Fibroblast of lung (primary cell): ENCODE data around the gene PRSS33. TPM values are rescaled to one million over a fixed set of nuclear protein-coding genes. Genes with fewer than 3 reads are reported as not detected.

Experiments used
- DNase-seq, 2 donors: peaks; one replicate each; pipeline versions ENCODE4 v3.0.0 to v3.0.0-alpha.2; 2010; ENCODE audit warnings: low read depth in 2 of 2
- H2AFZ ChIP-seq: 2 replicates; pipeline ENCODE4 v1.5.1; 2012; ENCODE audit warnings: low read length, control low read depth, inconsistent platforms
- H3K27ac ChIP-seq: 2 replicates; pipeline ENCODE4 v1.5.1; 2011; ENCODE audit warnings: low read length, control low read depth; ENCODE audit not compliant: insufficient read depth
- H3K27me3 ChIP-seq: 2 replicates; pipeline ENCODE4 v1.5.1; 2011; ENCODE audit warnings: mild to moderate bottlenecking, low read length; ENCODE audit not compliant: control insufficient read depth, insufficient read depth
- H3K36me3 ChIP-seq: 2 replicates; pipeline ENCODE4 v1.5.1; 2011; ENCODE audit warnings: low read length; ENCODE audit not compliant: control insufficient read depth, insufficient read depth
- H3K4me1 ChIP-seq: 2 replicates; pipeline ENCODE4 v1.5.1; 2011; ENCODE audit warnings: low read length; ENCODE audit not compliant: control insufficient read depth, insufficient read depth; ENCODE audit errors: extremely low read depth
- H3K4me2 ChIP-seq: 2 replicates; pipeline ENCODE4 v1.5.1; 2011; ENCODE audit warnings: low read length, control low read depth; ENCODE audit not compliant: insufficient read depth; ENCODE audit errors: extremely low read depth
- H3K4me3 ChIP-seq, 4 experiments: fragments of 200-600 bp in 1 of 4; sonication (generic) in 1 of 4; replicated peaks in 1 of 4; 2 replicates each; pipeline ENCODE4 v1.5.1; 2011 to 2016; ENCODE audit warnings: low read length in 4 of 4, low read depth in 3 of 4, mild to moderate bottlenecking in 3 of 4, control low read depth in 2 of 4, inconsistent platforms in 1 of 4, mixed read lengths in 1 of 4; ENCODE audit not compliant: insufficient read depth in 1 of 4; ENCODE audit errors: control extremely low read depth in 1 of 4
- H3K79me2 ChIP-seq: 2 replicates; pipeline ENCODE4 v1.5.1; 2012; ENCODE audit warnings: mild to moderate bottlenecking, low read length, inconsistent platforms; ENCODE audit not compliant: control insufficient read depth, insufficient read depth
- H3K9ac ChIP-seq: 2 replicates; pipeline ENCODE4 v1.5.1; 2011; ENCODE audit warnings: mild to moderate bottlenecking, low read length, control low read depth; ENCODE audit not compliant: insufficient read depth
- H3K9me3 ChIP-seq: 2 replicates; pipeline ENCODE4 v1.5.1; 2012; ENCODE audit warnings: low read depth, low read length; ENCODE audit not compliant: control insufficient read depth, insufficient read depth
- H4K20me1 ChIP-seq: 2 replicates; pipeline ENCODE4 v1.5.1; 2011; ENCODE audit warnings: low read length; ENCODE audit not compliant: control insufficient read depth, insufficient read depth; ENCODE audit errors: extremely low read depth
- EZH2 ChIP-seq: IDR thresholded peaks from 2 replicates; pipeline ENCODE4 v1.5.1; 2012; ENCODE audit warnings: low read length, control low read depth, mild to moderate bottlenecking; ENCODE audit errors: missing control alignments
- polyA plus RNA-seq, 2 donors: library from polyadenylated mRNA; depleted of rRNA in 1 of 2; stranded (reverse) in 1 of 2; unstranded in 1 of 2; fragments of >200 nt; gene quantifications; 2 replicates each; pipeline ENCODE4 v1.2.1, GENCODE V29; 2011 to 2012; ENCODE audit warnings: missing spikeins in 1 of 2
- total RNA-seq: library from RNA; depleted of rRNA; stranded (reverse); fragments of >200 nt; gene quantifications from 2 replicates; pipeline ENCODE4 v1.2.1, GENCODE V29; 2014
- TF ChIP-seq, protein P1 (sequence below), 2 donors: IDR thresholded peaks in 1 of 2; conservative IDR thresholded peaks in 1 of 2; 1 replicate in 1 of 2; 2 replicates in 1 of 2; pipeline ENCODE4 v1.5.1; 2011 to 2012; ENCODE audit warnings: low read length in 2 of 2, control low read depth in 1 of 2, inconsistent platforms in 1 of 2, low read depth in 1 of 2, mild to moderate bottlenecking in 1 of 2

PRSS33 gene
- total and polyA plus RNA-seq, 2 donors (not counting 1 experiment from before 2014, with no cell fraction given), result not detected

DNA sequence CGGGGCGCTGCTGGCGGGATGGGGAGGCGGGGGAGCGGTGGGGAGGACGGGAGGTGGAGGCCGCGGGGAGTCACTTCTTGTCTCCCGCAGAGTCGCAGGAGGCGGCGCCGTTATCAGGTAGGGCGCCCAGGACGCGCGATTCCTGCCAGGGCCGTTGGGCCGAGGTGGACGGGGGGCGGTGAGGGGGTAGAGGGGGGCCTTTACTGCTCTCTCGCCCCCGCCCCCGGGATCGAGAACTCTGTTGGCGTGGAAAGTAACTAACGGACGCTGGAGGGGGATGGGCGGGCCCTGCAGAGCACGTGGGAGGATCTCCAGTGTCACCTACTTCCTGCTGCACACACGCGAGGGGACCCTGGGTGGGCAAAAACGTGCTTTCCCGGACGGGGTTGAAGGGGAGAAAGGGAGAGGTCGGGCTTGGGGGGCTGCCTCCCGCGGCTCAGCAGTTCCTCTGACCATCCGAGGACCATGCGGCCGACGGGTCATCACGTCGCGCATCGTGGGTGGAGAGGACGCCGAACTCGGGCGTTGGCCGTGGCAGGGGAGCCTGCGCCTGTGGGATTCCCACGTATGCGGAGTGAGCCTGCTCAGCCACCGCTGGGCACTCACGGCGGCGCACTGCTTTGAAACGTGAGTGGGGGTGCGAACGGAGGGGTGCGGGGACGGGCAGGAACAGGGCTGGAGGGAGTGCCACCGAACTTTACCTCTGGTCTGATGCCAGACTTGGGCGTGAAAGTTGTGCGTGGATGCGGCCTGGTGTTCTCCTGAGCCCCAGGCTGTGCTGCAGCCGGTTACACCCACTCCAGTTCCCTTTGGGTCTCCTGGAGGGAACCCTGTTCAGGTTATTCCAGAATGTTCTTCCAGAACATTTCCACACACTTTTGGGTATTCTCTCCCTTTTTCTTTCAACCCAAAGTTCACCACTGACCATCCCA lies 30.2 kb upstream of the PRSS33 start:
- Histone ChIP-seq H2AFZ (no peak overlapping the region), H3K4me2 (no peak overlapping the region), H3K4me1 (no peaks in the 10 kb centered on the region), H4K20me1 (no peaks in the 10 kb centered on the region), H3K79me2 (no peaks in the 10 kb centered on the region), H3K9me3 (no peaks in the 10 kb centered on the region), H3K36me3 (no peaks in the 10 kb centered on the region), H3K9ac (no peak overlapping the region), H3K27me3 (peaks cover 17% of the 10 kb centered on the region), H3K27ac (no peak overlapping the region), H3K4me3 (no peak overlapping the region)
- no peak for TF ChIP-seq EZH2
- TF ChIP-seq, protein P1, sequence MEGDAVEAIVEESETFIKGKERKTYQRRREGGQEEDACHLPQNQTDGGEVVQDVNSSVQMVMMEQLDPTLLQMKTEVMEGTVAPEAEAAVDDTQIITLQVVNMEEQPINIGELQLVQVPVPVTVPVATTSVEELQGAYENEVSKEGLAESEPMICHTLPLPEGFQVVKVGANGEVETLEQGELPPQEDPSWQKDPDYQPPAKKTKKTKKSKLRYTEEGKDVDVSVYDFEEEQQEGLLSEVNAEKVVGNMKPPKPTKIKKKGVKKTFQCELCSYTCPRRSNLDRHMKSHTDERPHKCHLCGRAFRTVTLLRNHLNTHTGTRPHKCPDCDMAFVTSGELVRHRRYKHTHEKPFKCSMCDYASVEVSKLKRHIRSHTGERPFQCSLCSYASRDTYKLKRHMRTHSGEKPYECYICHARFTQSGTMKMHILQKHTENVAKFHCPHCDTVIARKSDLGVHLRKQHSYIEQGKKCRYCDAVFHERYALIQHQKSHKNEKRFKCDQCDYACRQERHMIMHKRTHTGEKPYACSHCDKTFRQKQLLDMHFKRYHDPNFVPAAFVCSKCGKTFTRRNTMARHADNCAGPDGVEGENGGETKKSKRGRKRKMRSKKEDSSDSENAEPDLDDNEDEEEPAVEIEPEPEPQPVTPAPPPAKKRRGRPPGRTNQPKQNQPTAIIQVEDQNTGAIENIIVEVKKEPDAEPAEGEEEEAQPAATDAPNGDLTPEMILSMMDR (conservative IDR thresholded peaks at IDR 0.05 in 1 of 2, IDR thresholded peaks at IDR 0.05 in 1 of 2; ENCODE audit: low read depth in 1 of 2, low read length in 2 of 2), result no peak
- no peak for DNase-seq

DNA sequence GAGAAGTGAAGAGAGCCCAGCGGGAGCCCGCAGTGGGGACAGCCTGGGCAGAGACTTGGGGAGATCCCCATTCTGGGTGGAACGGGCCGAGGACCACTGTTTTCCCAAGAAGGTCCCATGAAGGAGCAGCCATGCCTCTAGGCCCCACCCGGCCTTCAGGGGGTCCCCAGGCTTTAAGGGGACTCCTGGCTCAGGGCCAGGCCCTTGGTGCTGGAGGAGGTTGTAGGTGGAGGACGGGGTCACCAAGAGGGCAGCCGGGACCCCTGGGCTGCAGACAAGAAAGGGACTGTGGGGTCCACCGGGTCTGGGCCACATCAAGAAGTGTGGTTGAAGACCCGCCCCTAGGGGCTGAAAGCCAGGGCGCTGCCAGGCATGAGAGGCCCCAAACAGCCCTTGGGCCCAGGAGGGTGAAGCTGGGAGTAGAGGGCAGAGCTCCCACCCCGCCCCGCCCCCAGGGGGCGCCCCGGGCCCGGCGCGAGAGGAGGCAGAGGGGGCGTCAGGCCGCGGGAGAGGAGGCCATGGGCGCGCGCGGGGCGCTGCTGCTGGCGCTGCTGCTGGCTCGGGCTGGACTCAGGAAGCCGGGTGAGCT lies 29.5 kb upstream of the PRSS33 start, which contains the start of gene PRSS21:
Gene PRSS21 (plus strand): TSS at position 487 of the 589 bp plus-strand sequence. CDS start 32 bp downstream, at position 519.
- Histone ChIP-seq H3K4me1 (no peaks in the 10 kb centered on the region), H2AFZ (no peak within 1 kb of the TSS), H3K36me3 (no peaks in the 10 kb centered on the region), H3K4me3 (no peak within 1 kb of the TSS), H3K79me2 (no peaks in the 10 kb centered on the region), H4K20me1 (no peaks in the 10 kb centered on the region), H3K27ac (no peak within 1 kb of the TSS), H3K9ac (no peak within 1 kb of the TSS), H3K9me3 (no peaks in the 10 kb centered on the region), H3K4me2 (no peak within 1 kb of the TSS), H3K27me3 (peaks cover 10% of the 10 kb centered on the region)
- TF ChIP-seq, protein P1 (conservative IDR thresholded peaks at IDR 0.05 in 1 of 2, IDR thresholded peaks at IDR 0.05 in 1 of 2; ENCODE audit: low read depth in 1 of 2, low read length in 2 of 2), result no peak
- TF ChIP-seq EZH2, result no peak
- DNase-seq, result no peak

- no peak for TF ChIP-seq EZH2
- TF ChIP-seq, protein P1 (conservative IDR thresholded peaks at IDR 0.05 in 1 of 2, IDR thresholded peaks at IDR 0.05 in 1 of 2; ENCODE audit: low read depth in 1 of 2, low read length in 2 of 2), result no peak
- H3K36me3 ChIP-seq, result no peaks in the 10 kb centered on the region
- H3K9ac ChIP-seq, result no peak overlapping the region
- no peak overlapping the region for H3K4me3 ChIP-seq
- H3K4me2 ChIP-seq, result no peak overlapping the region
- no peaks in the 10 kb centered on the region for H3K4me1 ChIP-seq
- H2AFZ ChIP-seq, result no peak overlapping the region
- H3K79me2 ChIP-seq, result no peaks in the 10 kb centered on the region
- H3K27ac ChIP-seq, result no peak overlapping the region
- no peak for DNase-seq
- no peaks in the 10 kb centered on the region for H4K20me1 ChIP-seq
- H3K9me3 ChIP-seq, result no peaks in the 10 kb centered on the region
- peaks cover 8% of the 10 kb centered on the region for H3K27me3 ChIP-seq
Observed at GRCh38 chr16:2815299-2815771, 28.0 kb upstream of the PRSS33 start.
